ENCODE measurements around the gene TMEM185A.

The TMEM185A gene

GRCh38 chrX:149647505-149647904 is 15.9 kb upstream of the TMEM185A start:
- no peaks in the 10 kb centered on the region for H3K4me1 ChIP-seq (ENCODE audit: control insufficient read depth, low read length)
- H3K79me2 ChIP-seq (ENCODE audit: control insufficient read depth, low read length): no peaks in the 10 kb centered on the region
- H3K36me3 ChIP-seq (ENCODE audit: control insufficient read depth, low read length): no peaks in the 10 kb centered on the region
- no peak overlapping the region for H3K4me2 ChIP-seq (ENCODE audit: low read length)
- H3K27ac ChIP-seq (ENCODE audit: low read depth, low read length): no peak overlapping the region
- TF ChIP-seq, protein P1, sequence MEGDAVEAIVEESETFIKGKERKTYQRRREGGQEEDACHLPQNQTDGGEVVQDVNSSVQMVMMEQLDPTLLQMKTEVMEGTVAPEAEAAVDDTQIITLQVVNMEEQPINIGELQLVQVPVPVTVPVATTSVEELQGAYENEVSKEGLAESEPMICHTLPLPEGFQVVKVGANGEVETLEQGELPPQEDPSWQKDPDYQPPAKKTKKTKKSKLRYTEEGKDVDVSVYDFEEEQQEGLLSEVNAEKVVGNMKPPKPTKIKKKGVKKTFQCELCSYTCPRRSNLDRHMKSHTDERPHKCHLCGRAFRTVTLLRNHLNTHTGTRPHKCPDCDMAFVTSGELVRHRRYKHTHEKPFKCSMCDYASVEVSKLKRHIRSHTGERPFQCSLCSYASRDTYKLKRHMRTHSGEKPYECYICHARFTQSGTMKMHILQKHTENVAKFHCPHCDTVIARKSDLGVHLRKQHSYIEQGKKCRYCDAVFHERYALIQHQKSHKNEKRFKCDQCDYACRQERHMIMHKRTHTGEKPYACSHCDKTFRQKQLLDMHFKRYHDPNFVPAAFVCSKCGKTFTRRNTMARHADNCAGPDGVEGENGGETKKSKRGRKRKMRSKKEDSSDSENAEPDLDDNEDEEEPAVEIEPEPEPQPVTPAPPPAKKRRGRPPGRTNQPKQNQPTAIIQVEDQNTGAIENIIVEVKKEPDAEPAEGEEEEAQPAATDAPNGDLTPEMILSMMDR (IDR thresholded peaks at IDR 0.05; ENCODE audit: low read depth, low read length, poor library complexity, severe bottlenecking): no peak
- TF ChIP-seq EZH2phosphoT487 (IDR thresholded peaks at IDR 0.05; ENCODE audit: borderline replicate concordance, low read length): no peak
- no peak overlapping the region for H3K4me3 ChIP-seq (ENCODE audit: low read length)
- no peaks in the 10 kb centered on the region for H3K9me2 ChIP-seq (replicated peaks; ENCODE audit: control insufficient read depth, low read length)
- no peaks in the 10 kb centered on the region for H3K27me3 ChIP-seq (ENCODE audit: control insufficient read depth, low read length)
- H3K9me3 ChIP-seq (ENCODE audit: control insufficient read depth, insufficient read depth, low read length): no peaks in the 10 kb centered on the region
- H3F3A ChIP-seq (ENCODE audit: control insufficient read depth, insufficient read depth): no peaks in the 10 kb centered on the region
- H4K20me1 ChIP-seq (ENCODE audit: control insufficient read depth, insufficient read depth, low read depth, low read length): no peaks in the 10 kb centered on the region

GRCh38 chrX:149643496-149643895 is 11.9 kb upstream of the TMEM185A start:
- Histone ChIP-seq H3K4me3 (ENCODE audit: low read length) (no peak overlapping the region), H3K36me3 (ENCODE audit: control insufficient read depth, low read length) (no peaks in the 10 kb centered on the region), H3K4me2 (ENCODE audit: low read length) (no peak overlapping the region), H3K27me3 (ENCODE audit: control insufficient read depth, low read length) (no peaks in the 10 kb centered on the region), H3K79me2 (ENCODE audit: control insufficient read depth, low read length) (no peaks in the 10 kb centered on the region), H3F3A (ENCODE audit: control insufficient read depth, insufficient read depth) (no peaks in the 10 kb centered on the region), H3K4me1 (ENCODE audit: control insufficient read depth, low read length) (no peaks in the 10 kb centered on the region), H3K27ac (ENCODE audit: low read depth, low read length) (no peak overlapping the region), H3K9me2 (replicated peaks; ENCODE audit: control insufficient read depth, low read length) (no peaks in the 10 kb centered on the region), H3K9me3 (ENCODE audit: control insufficient read depth, insufficient read depth, low read length) (no peaks in the 10 kb centered on the region), H4K20me1 (ENCODE audit: control insufficient read depth, insufficient read depth, low read depth, low read length) (no peaks in the 10 kb centered on the region)
- TF ChIP-seq EZH2phosphoT487 (IDR thresholded peaks at IDR 0.05; ENCODE audit: borderline replicate concordance, low read length): no peak
- TF ChIP-seq, protein P1 (IDR thresholded peaks at IDR 0.05; ENCODE audit: low read depth, low read length, poor library complexity, severe bottlenecking): no peak

DNA sequence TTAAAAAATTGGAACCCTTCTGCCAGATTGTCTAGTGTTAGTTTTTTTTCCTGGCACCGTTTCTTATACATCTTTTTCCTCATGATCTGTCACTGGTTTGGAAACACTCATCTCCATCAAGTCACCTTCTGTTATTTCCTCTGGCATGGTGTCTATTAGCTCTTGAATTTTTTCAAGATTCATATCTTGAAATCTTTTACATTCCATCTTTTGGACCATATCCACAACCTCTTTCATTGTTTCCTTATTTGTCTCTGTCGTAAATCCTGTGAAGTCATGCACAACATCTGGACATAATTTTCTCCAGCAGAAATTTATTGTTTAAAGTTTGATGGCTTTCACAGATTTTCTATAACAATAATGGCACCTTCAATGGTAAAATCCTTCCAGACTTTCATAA is 10.2 kb upstream of the TMEM185A start:
- Histone ChIP-seq H3F3A (ENCODE audit: control insufficient read depth, insufficient read depth) (no peaks in the 10 kb centered on the region), H3K27ac (ENCODE audit: low read depth, low read length) (no peak overlapping the region), H4K20me1 (ENCODE audit: control insufficient read depth, insufficient read depth, low read depth, low read length) (no peaks in the 10 kb centered on the region), H3K4me2 (ENCODE audit: low read length) (no peak overlapping the region), H3K9me3 (ENCODE audit: control insufficient read depth, insufficient read depth, low read length) (no peaks in the 10 kb centered on the region), H3K79me2 (ENCODE audit: control insufficient read depth, low read length) (no peaks in the 10 kb centered on the region), H3K27me3 (ENCODE audit: control insufficient read depth, low read length) (no peaks in the 10 kb centered on the region), H3K36me3 (ENCODE audit: control insufficient read depth, low read length) (no peaks in the 10 kb centered on the region), H3K4me3 (ENCODE audit: low read length) (no peak overlapping the region), H3K4me1 (ENCODE audit: control insufficient read depth, low read length) (no peaks in the 10 kb centered on the region), H3K9me2 (replicated peaks; ENCODE audit: control insufficient read depth, low read length) (no peaks in the 10 kb centered on the region)
- TF ChIP-seq EZH2phosphoT487 (IDR thresholded peaks at IDR 0.05; ENCODE audit: borderline replicate concordance, low read length): no peak
- TF ChIP-seq, protein P1 (IDR thresholded peaks at IDR 0.05; ENCODE audit: low read depth, low read length, poor library complexity, severe bottlenecking): no peak

GRCh38 chrX:149641432-149641831 is 9.8 kb upstream of the TMEM185A start:
- Histone ChIP-seq H3K36me3 (ENCODE audit: control insufficient read depth, low read length) (no peaks in the 10 kb centered on the region), H4K20me1 (ENCODE audit: control insufficient read depth, insufficient read depth, low read depth, low read length) (no peaks in the 10 kb centered on the region), H3K4me3 (ENCODE audit: low read length) (no peak overlapping the region), H3F3A (ENCODE audit: control insufficient read depth, insufficient read depth) (no peaks in the 10 kb centered on the region), H3K4me1 (ENCODE audit: control insufficient read depth, low read length) (no peaks in the 10 kb centered on the region), H3K9me3 (ENCODE audit: control insufficient read depth, insufficient read depth, low read length) (no peaks in the 10 kb centered on the region), H3K27ac (ENCODE audit: low read depth, low read length) (no peak overlapping the region), H3K27me3 (ENCODE audit: control insufficient read depth, low read length) (no peaks in the 10 kb centered on the region), H3K4me2 (ENCODE audit: low read length) (no peak overlapping the region), H3K9me2 (replicated peaks; ENCODE audit: control insufficient read depth, low read length) (no peaks in the 10 kb centered on the region), H3K79me2 (ENCODE audit: control insufficient read depth, low read length) (no peaks in the 10 kb centered on the region)
- TF ChIP-seq, protein P1 (IDR thresholded peaks at IDR 0.05; ENCODE audit: low read depth, low read length, poor library complexity, severe bottlenecking): no peak
- TF ChIP-seq EZH2phosphoT487 (IDR thresholded peaks at IDR 0.05; ENCODE audit: borderline replicate concordance, low read length): no peak

Measured in DOHH2 (cell line).